GM23338 (cell line): ENCODE results near the gene PDE4B. TPM values are rescaled to one million over a fixed set of nuclear protein-coding genes. Genes with fewer than 3 reads are reported as not detected.

Experiments used
- ATAC-seq: fragments of 200-7000 bp; cut with Tn5 transposase; 3 replicates; pipeline ENCODE4 v1.9.1; 2020
- DNase-seq: peaks from one replicate; pipeline ENCODE4 v3.0.0-alpha.2; 2015; ENCODE audit warnings: low spot score
- H2AFZ ChIP-seq: fragments of 200-600 bp; sonication (generic); 2 replicates; pipeline ENCODE4 v1.8.0; 2016; ENCODE audit warnings: antibody characterized with exemption, mild to moderate bottlenecking, moderate library complexity
- H3F3A ChIP-seq: fragments of 200-600 bp; sonication (generic); replicated peaks from 2 replicates; pipeline ENCODE4 v1.8.0; 2017; ENCODE audit warnings: antibody characterized with exemption, mixed run types, low read depth
- H3K27ac ChIP-seq: fragments of 200-600 bp; sonication (generic); 2 replicates; pipeline ENCODE4 v1.6.1; 2016; ENCODE audit warnings: low read depth
- H3K27me3 ChIP-seq: fragments of 200-600 bp; sonication (generic); 2 replicates; pipeline ENCODE4 v1.8.0; 2016; ENCODE audit warnings: mild to moderate bottlenecking, mixed run types, moderate library complexity; ENCODE audit not compliant: insufficient read depth
- H3K36me3 ChIP-seq: fragments of 200-600 bp; sonication (generic); 2 replicates; pipeline ENCODE4 v1.8.0; 2016; ENCODE audit warnings: mild to moderate bottlenecking; ENCODE audit not compliant: insufficient read depth
- H3K4me1 ChIP-seq: fragments of 200-600 bp; sonication (generic); 2 replicates; pipeline ENCODE4 v1.8.0; 2016; ENCODE audit warnings: mild to moderate bottlenecking, moderate library complexity; ENCODE audit not compliant: insufficient read depth
- H3K4me2 ChIP-seq: fragments of 200-600 bp; sonication (generic); 2 replicates; pipeline ENCODE4 v1.7.1; 2017; ENCODE audit warnings: mixed run types
- H3K4me3 ChIP-seq: fragments of 200-600 bp; sonication (generic); 2 replicates; pipeline ENCODE4 v1.6.1; 2016; ENCODE audit warnings: mixed run types
- H3K79me2 ChIP-seq: fragments of 200-600 bp; sonication (generic); replicated peaks from 2 replicates; pipeline ENCODE4 v1.8.0; 2017; ENCODE audit warnings: mild to moderate bottlenecking; ENCODE audit not compliant: insufficient read depth
- H3K9me2 ChIP-seq: fragments of 200-600 bp; sonication (generic); 2 replicates; pipeline ENCODE4 v1.8.0; 2017; ENCODE audit not compliant: insufficient read depth
- H4K20me1 ChIP-seq: fragments of 200-600 bp; sonication (generic); replicated peaks from 2 replicates; pipeline ENCODE4 v1.8.0; 2017; ENCODE audit warnings: mild to moderate bottlenecking; ENCODE audit not compliant: insufficient read depth
- H3K27ac Mint-ChIP-seq: 2 replicates; pipeline ENCODE4 v1.8.0; 2020; ENCODE audit warnings: inconsistent platforms, mild to moderate bottlenecking, moderate library complexity, mixed read lengths
- H3K27me3 Mint-ChIP-seq: 3 replicates; pipeline ENCODE4 v1.8.0; 2022; ENCODE audit warnings: low read depth, mild to moderate bottlenecking, moderate library complexity, mixed read lengths, inconsistent platforms; ENCODE audit not compliant: insufficient read depth, poor library complexity
- H3K36me3 Mint-ChIP-seq: 3 replicates; pipeline ENCODE4 v1.8.0; 2021; ENCODE audit warnings: low read depth, mild to moderate bottlenecking, inconsistent platforms, moderate library complexity, mixed read lengths
- H3K4me1 Mint-ChIP-seq: 3 replicates; pipeline ENCODE4 v1.8.0; 2020; ENCODE audit warnings: mild to moderate bottlenecking, inconsistent platforms, mixed read lengths
- H3K4me3 Mint-ChIP-seq: 3 replicates; pipeline ENCODE4 v1.8.0; 2021; ENCODE audit warnings: moderate library complexity, mild to moderate bottlenecking, inconsistent platforms, mixed read lengths
- H3K9me3 Mint-ChIP-seq: 3 replicates; pipeline ENCODE4 v1.8.0; 2020; ENCODE audit warnings: moderate library complexity, mild to moderate bottlenecking, inconsistent platforms, mixed read lengths
- CREB1 ChIP-seq: fragments of 250-450 bp; sonication (Bioruptor Pico); IDR thresholded peaks from 2 replicates; pipeline ENCODE4 v1.5.0; 2020; ENCODE audit warnings: low read depth, mild to moderate bottlenecking, moderate library complexity
- EZH2 ChIP-seq: fragments of 200-600 bp; sonication (generic); IDR thresholded peaks from one replicate; pipeline ENCODE4 v1.8.0; 2017; ENCODE audit warnings: antibody characterized with exemption, mild to moderate bottlenecking, low read depth; ENCODE audit not compliant: unreplicated experiment
- EZH2phosphoT487 ChIP-seq: fragments of 200-600 bp; sonication (generic); IDR thresholded peaks from one replicate; pipeline ENCODE4 v1.8.1; 2018; ENCODE audit warnings: antibody characterized with exemption; ENCODE audit not compliant: unreplicated experiment
- JUNB ChIP-seq: IDR thresholded peaks from one replicate; pipeline ENCODE4 v1.6.1; 2016; ENCODE audit warnings: antibody characterized with exemption; ENCODE audit not compliant: unreplicated experiment
- NANOG ChIP-seq: IDR thresholded peaks from 2 replicates; pipeline ENCODE4 v1.6.1; 2016; ENCODE audit warnings: antibody characterized with exemption, borderline replicate concordance
- POLR2AphosphoS5 ChIP-seq: IDR thresholded peaks from 2 replicates; pipeline ENCODE4 v1.6.1; 2016; ENCODE audit warnings: antibody characterized with exemption, low read depth
- STAT1 ChIP-seq: IDR thresholded peaks from one replicate; pipeline ENCODE4 v1.6.1; 2016; ENCODE audit warnings: antibody characterized with exemption; ENCODE audit not compliant: unreplicated experiment
- ZNF114 ChIP-seq: fragments of 250-450 bp; sonication (Bioruptor Pico); IDR thresholded peaks from 2 replicates; pipeline ENCODE4 v1.5.0; 2020; ENCODE audit warnings: mild to moderate bottlenecking, moderate library complexity
- ZNF331 ChIP-seq: fragments of 250-450 bp; sonication (Bioruptor Pico); IDR thresholded peaks from 2 replicates; pipeline ENCODE4 v1.5.0; 2020; ENCODE audit warnings: low read depth, mild to moderate bottlenecking, moderate library complexity
- polyA plus RNA-seq: library from polyadenylated mRNA; unstranded; fragments of >200 nt; fragmentation: Nextera tagmentation; extraction: Ambion mirVana; gene quantifications from 2 replicates; pipeline ENCODE4 v1.2.1, GENCODE V29; 2016
- total RNA-seq: library from RNA; depleted of rRNA; stranded (reverse); fragments of >200 nt; shearing (Covaris generic); gene quantifications from 2 replicates; pipeline ENCODE4 v1.2.3, GENCODE V29; 2014
- TF ChIP-seq, protein P1 (sequence below), 2 experiments: fragments of 200-600 bp in 1 of 2; sonication (generic) in 1 of 2; conservative IDR thresholded peaks; 2 replicates each; pipeline versions ENCODE4 v1.5.1 to v1.6.1; 2016 to 2017; ENCODE audit warnings: antibody characterized with exemption in 2 of 2, low read depth in 2 of 2, mild to moderate bottlenecking in 2 of 2, moderate library complexity in 1 of 2
- TF ChIP-seq, protein P2 (sequence below): IDR thresholded peaks from one replicate; pipeline ENCODE4 v1.6.1; 2018; ENCODE audit warnings: antibody characterized with exemption; ENCODE audit not compliant: unreplicated experiment
- TF ChIP-seq, protein P3 (sequence below): fragments of 250-450 bp; sonication (Bioruptor Pico); IDR thresholded peaks from 2 replicates; pipeline ENCODE4 v1.5.0; 2020; ENCODE audit warnings: mild to moderate bottlenecking, moderate library complexity
- TF ChIP-seq, protein P4 (sequence below): IDR thresholded peaks from 2 replicates; pipeline ENCODE4 v1.6.1; 2016; ENCODE audit warnings: antibody characterized with exemption

The PDE4B gene
- total and polyA plus RNA-seq, 2 experiments from 2014 or later: 14.0 to 25.6 TPM

DNA sequence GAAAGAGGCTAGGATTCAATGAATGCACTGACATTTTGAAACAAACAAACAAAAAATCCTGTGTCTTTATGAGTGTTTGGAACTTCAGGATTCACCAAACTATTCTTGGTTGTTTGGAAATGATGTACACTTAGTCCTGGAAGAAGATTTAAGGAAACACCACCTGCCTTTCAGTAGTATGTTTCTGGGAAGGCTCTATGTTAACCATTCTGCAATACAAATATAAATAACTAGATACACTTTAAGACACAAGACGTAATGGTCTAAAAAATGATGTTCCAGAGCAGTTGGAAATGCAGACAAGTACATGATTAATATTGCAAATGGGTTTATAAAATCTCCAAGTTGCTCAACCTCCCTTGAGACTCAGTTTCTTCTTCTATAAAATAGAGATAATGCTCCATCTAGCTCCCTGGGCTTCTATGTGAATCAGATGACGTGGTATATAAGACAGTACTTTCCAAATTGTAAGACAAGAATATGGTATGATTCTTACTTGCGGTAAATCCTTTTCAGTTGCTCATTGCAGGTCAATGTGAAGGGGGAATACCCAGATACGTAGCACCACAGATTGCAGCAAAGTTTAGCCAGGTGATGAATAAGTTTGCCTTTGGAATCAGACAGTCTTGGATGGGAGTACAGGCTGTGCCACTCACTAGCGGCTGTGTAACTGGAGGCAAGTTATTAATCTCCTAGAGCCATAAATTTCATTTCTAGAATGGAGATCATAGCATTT lies 516.5 kb downstream of the PDE4B start:
- Histone ChIP-seq H3K27ac (no peak overlapping the region), H3K9me2 (peaks cover 18% of the 10 kb centered on the region), H3K4me2 (no peak overlapping the region), H3K79me2 (no peaks in the 10 kb centered on the region), H3K36me3 (no peaks in the 10 kb centered on the region), H3F3A (no peaks in the 10 kb centered on the region), H4K20me1 (no peaks in the 10 kb centered on the region), H3K27me3 (no peaks in the 10 kb centered on the region), H2AFZ (no peak overlapping the region), H3K4me1 (no peaks in the 10 kb centered on the region), H3K4me3 (no peak overlapping the region)
- no peaks in the 10 kb centered on the region for H3K9me3 Mint-ChIP-seq
- ATAC-seq (no peak), DNase-seq (no peak)
- no peaks in the 10 kb centered on the region for H3K27me3 Mint-ChIP-seq
- no peak overlapping the region for H3K4me3 Mint-ChIP-seq
- TF ChIP-seq, protein P1, sequence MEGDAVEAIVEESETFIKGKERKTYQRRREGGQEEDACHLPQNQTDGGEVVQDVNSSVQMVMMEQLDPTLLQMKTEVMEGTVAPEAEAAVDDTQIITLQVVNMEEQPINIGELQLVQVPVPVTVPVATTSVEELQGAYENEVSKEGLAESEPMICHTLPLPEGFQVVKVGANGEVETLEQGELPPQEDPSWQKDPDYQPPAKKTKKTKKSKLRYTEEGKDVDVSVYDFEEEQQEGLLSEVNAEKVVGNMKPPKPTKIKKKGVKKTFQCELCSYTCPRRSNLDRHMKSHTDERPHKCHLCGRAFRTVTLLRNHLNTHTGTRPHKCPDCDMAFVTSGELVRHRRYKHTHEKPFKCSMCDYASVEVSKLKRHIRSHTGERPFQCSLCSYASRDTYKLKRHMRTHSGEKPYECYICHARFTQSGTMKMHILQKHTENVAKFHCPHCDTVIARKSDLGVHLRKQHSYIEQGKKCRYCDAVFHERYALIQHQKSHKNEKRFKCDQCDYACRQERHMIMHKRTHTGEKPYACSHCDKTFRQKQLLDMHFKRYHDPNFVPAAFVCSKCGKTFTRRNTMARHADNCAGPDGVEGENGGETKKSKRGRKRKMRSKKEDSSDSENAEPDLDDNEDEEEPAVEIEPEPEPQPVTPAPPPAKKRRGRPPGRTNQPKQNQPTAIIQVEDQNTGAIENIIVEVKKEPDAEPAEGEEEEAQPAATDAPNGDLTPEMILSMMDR (conservative IDR thresholded peaks at IDR 0.05; ENCODE audit: low read depth in 2 of 2): no peak
- TF ChIP-seq ZNF331 (no peak), EZH2phosphoT487 (no peak), NANOG (no peak), EZH2 (no peak), JUNB (no peak), ZNF114 (CRISPR knock-in tag) (no peak), CREB1 (CRISPR knock-in tag) (no peak), POLR2AphosphoS5 (no peak), STAT1 (no peak)
- TF ChIP-seq, protein P2, sequence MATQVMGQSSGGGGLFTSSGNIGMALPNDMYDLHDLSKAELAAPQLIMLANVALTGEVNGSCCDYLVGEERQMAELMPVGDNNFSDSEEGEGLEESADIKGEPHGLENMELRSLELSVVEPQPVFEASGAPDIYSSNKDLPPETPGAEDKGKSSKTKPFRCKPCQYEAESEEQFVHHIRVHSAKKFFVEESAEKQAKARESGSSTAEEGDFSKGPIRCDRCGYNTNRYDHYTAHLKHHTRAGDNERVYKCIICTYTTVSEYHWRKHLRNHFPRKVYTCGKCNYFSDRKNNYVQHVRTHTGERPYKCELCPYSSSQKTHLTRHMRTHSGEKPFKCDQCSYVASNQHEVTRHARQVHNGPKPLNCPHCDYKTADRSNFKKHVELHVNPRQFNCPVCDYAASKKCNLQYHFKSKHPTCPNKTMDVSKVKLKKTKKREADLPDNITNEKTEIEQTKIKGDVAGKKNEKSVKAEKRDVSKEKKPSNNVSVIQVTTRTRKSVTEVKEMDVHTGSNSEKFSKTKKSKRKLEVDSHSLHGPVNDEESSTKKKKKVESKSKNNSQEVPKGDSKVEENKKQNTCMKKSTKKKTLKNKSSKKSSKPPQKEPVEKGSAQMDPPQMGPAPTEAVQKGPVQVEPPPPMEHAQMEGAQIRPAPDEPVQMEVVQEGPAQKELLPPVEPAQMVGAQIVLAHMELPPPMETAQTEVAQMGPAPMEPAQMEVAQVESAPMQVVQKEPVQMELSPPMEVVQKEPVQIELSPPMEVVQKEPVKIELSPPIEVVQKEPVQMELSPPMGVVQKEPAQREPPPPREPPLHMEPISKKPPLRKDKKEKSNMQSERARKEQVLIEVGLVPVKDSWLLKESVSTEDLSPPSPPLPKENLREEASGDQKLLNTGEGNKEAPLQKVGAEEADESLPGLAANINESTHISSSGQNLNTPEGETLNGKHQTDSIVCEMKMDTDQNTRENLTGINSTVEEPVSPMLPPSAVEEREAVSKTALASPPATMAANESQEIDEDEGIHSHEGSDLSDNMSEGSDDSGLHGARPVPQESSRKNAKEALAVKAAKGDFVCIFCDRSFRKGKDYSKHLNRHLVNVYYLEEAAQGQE: no peak
- TF ChIP-seq, protein P3, sequence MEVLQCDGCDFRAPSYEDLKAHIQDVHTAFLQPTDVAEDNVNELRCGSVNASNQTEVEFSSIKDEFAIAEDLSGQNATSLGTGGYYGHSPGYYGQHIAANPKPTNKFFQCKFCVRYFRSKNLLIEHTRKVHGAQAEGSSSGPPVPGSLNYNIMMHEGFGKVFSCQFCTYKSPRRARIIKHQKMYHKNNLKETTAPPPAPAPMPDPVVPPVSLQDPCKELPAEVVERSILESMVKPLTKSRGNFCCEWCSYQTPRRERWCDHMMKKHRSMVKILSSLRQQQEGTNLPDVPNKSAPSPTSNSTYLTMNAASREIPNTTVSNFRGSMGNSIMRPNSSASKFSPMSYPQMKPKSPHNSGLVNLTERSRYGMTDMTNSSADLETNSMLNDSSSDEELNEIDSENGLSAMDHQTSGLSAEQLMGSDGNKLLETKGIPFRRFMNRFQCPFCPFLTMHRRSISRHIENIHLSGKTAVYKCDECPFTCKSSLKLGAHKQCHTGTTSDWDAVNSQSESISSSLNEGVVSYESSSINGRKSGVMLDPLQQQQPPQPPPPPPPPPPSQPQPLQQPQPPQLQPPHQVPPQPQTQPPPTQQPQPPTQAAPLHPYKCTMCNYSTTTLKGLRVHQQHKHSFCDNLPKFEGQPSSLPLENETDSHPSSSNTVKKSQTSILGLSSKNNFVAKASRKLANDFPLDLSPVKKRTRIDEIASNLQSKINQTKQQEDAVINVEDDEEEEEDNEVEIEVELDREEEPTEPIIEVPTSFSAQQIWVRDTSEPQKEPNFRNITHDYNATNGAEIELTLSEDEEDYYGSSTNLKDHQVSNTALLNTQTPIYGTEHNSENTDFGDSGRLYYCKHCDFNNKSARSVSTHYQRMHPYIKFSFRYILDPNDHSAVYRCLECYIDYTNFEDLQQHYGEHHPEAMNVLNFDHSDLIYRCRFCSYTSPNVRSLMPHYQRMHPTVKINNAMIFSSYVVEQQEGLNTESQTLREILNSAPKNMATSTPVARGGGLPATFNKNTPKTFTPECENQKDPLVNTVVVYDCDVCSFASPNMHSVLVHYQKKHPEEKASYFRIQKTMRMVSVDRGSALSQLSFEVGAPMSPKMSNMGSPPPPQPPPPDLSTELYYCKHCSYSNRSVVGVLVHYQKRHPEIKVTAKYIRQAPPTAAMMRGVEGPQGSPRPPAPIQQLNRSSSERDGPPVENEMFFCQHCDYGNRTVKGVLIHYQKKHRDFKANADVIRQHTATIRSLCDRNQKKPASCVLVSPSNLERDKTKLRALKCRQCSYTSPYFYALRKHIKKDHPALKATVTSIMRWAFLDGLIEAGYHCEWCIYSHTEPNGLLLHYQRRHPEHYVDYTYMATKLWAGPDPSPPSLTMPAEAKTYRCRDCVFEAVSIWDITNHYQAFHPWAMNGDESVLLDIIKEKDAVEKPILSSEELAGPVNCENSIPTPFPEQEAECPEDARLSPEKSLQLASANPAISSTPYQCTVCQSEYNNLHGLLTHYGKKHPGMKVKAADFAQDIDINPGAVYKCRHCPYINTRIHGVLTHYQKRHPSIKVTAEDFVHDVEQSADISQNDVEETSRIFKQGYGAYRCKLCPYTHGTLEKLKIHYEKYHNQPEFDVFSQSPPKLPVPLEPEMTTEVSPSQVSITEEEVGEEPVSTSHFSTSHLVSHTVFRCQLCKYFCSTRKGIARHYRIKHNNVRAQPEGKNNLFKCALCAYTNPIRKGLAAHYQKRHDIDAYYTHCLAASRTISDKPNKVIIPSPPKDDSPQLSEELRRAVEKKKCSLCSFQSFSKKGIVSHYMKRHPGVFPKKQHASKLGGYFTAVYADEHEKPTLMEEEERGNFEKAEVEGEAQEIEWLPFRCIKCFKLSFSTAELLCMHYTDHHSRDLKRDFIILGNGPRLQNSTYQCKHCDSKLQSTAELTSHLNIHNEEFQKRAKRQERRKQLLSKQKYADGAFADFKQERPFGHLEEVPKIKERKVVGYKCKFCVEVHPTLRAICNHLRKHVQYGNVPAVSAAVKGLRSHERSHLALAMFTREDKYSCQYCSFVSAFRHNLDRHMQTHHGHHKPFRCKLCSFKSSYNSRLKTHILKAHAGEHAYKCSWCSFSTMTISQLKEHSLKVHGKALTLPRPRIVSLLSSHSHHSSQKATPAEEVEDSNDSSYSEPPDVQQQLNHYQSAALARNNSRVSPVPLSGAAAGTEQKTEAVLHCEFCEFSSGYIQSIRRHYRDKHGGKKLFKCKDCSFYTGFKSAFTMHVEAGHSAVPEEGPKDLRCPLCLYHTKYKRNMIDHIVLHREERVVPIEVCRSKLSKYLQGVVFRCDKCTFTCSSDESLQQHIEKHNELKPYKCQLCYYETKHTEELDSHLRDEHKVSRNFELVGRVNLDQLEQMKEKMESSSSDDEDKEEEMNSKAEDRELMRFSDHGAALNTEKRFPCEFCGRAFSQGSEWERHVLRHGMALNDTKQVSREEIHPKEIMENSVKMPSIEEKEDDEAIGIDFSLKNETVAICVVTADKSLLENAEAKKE (CRISPR knock-in tag): no peak
- TF ChIP-seq, protein P4, sequence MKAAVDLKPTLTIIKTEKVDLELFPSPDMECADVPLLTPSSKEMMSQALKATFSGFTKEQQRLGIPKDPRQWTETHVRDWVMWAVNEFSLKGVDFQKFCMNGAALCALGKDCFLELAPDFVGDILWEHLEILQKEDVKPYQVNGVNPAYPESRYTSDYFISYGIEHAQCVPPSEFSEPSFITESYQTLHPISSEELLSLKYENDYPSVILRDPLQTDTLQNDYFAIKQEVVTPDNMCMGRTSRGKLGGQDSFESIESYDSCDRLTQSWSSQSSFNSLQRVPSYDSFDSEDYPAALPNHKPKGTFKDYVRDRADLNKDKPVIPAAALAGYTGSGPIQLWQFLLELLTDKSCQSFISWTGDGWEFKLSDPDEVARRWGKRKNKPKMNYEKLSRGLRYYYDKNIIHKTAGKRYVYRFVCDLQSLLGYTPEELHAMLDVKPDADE: no peak
- H3K36me3 Mint-ChIP-seq: no peaks in the 10 kb centered on the region
- no peak overlapping the region for H3K27ac Mint-ChIP-seq
- H3K4me1 Mint-ChIP-seq: no peaks in the 10 kb centered on the region
